Measurements from ENCODE around the gene INAFM1. TPM values are rescaled to one million over a fixed set of nuclear protein-coding genes. Genes with fewer than 3 reads are reported as not detected.

The INAFM1 gene
- 4.8 TPM for total RNA-seq

GRCh38 chr19:47274071-47274890 lies at the start of gene INAFM1:
Gene INAFM1, plus strand, starts transcription at chr19:47274885. Its CDS starts 35 bp downstream, at chr19:47274920.
- DNase-seq: peak; percentile 97

- peak; percentile 96 for DNase-seq
These were observed 48.8 kb upstream of the INAFM1 start for GRCh38 chr19:47225746-47226425.

- no peak for DNase-seq
These were observed 48.0 kb upstream of the INAFM1 start for GRCh38 chr19:47226426-47227351.

GRCh38 chr19:47227352-47228167 lies 47.1 kb upstream of the INAFM1 start:
- DNase-seq: peak; percentile 73

- DNase-seq: peak; percentile 27
These were observed 46.3 kb upstream of the INAFM1 start for GRCh38 chr19:47228168-47228936.

GRCh38 chr19:47228937-47229675 lies 45.6 kb upstream of the INAFM1 start:
- DNase-seq: peak; percentile 30

- peak; percentile 36 for DNase-seq
These were observed 45.0 kb upstream of the INAFM1 start for GRCh38 chr19:47229676-47230053.

GRCh38 chr19:47230054-47230920 lies 44.4 kb upstream of the INAFM1 start:
- peak; percentile 43 for DNase-seq

GRCh38 chr19:47230921-47231214 lies 43.8 kb upstream of the INAFM1 start, which contains the start of gene BBC3:
Gene BBC3, minus strand, starts transcription at chr19:47231199. Its CDS starts 2,768 bp downstream, at chr19:47228431.
- DNase-seq: no peak

GRCh38 chr19:47231215-47232054 lies 43.2 kb upstream of the INAFM1 start:
- DNase-seq: peak; percentile 87

- DNase-seq: no peak
These were observed 42.1 kb upstream of the INAFM1 start for GRCh38 chr19:47232422-47233211.

- DNase-seq: no peak
These were observed 38.5 kb upstream of the INAFM1 start for GRCh38 chr19:47236072-47236675.

- DNase-seq: no peak
These were observed 35.5 kb upstream of the INAFM1 start for GRCh38 chr19:47239152-47239551.

GRCh38 chr19:47239610-47240296 lies 34.9 kb upstream of the INAFM1 start:
- DNase-seq: peak; percentile 83

GRCh38 chr19:47240556-47240955 lies 34.1 kb upstream of the INAFM1 start:
- no peak for DNase-seq
